Measurements from ENCODE around the gene COMMD1.
"Not testable (repeated sequence)": the region's sequence is repeated elsewhere in the genome, so short reads cannot be mapped to it uniquely, and the experiment has no call there.

COMMD1 gene

DNA sequence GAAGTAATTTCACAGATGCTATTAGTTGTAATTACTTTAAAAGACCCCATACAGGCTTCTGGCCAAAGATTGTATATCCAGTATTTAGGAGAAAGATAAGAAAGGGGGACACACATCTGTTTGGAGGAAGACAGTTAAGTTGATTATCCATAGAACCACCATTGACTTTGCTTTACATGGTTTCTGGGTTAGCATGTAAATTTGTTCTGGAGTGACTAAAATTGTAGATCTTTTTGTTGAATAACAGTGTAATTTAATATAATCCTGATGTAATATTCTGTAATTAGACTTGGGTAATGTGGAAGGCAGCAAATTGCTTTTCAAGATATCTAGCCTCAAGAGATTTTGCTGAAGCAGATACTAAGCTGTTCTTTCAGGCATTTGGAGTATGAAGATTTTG lies 17.2 kb downstream of the COMMD1 start:
- no peak for DNase-seq (ENCODE audit: low read depth in 2 of 3, low spot score in 1 of 3)

DNA sequence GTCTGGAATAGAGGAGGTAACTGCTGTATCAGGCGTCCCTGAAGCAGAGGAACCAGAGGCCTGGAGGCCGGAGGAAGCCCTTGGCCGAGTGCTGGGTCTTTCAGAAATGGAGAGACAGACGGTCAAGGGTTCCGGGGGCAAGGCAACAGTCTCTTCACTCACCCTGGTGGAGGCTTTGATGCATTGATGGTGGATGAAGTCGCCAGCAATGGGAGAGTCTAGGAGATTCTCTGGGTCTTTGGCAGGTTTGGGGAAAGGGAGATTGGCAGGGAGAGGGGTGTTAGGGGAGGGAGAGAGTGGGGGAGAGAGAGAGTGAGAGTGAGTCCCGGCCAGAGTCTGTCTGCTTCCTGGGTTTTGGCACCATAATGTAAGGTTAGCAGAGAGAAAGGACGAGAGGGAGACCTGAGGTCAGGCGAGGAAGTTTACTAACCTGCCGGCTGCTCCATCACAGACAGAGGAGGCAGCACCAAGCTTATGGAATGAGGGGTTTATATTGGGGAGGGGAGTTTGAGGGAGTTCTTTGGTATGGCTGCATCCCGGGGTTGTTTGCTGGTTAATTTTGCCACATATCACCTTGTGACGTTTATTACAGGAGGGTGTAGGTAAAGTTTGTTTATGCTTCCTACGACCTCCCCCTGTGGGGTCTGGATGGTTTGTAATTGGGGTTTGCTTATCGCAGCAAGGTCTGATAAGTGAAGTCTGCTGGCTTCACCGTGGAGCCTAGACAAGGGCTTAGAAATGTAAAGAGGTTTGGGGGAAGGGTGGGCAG lies 19.6 kb downstream of the COMMD1 start:
- DNase-seq (ENCODE audit: low read depth in 2 of 3, low spot score in 1 of 3) = no peak

GRCh38 chr2:61926531-61927477 lies 21.3 kb downstream of the COMMD1 start:
- DNase-seq (ENCODE audit: low read depth in 2 of 3, low spot score in 1 of 3) = no peak

DNA sequence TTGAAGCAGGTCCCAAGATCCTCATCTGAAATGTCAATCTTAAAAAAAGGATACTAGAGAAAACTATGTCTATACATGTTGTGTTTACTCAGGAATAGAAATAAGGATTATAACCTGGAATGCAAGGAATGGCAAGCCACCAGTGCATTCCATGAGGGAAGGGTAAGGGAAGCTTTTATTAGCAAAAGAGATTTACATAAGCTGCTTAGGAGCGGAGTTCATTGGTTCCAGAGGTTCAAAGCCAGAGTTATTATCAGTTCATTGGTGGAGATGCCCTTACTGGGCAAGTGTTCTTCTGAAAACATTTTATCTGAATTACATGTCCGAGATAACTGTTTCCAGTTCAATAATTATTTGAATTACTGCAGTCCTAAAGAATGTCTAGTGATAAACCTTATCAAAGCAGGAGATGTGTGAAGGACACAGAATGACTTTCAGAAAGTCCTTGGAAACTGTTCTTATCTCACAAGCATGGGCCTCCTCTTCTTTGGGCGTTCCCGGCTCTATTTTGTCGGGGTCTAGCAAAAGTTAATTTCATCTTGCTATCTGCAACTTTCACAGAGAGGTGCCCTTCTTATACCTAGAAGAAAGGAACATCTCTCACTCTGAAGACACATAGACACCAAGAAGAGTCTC lies 23.5 kb downstream of the COMMD1 start:
- DNase-seq (ENCODE audit: low read depth in 2 of 3, low spot score in 1 of 3) = no peak

- no peak for DNase-seq (ENCODE audit: low read depth in 2 of 3, low spot score in 1 of 3)
These were observed 31.6 kb downstream of the COMMD1 start for GRCh38 chr2:61937098-61937497.

GRCh38 chr2:61937886-61938285 lies 32.4 kb downstream of the COMMD1 start:
- DNase-seq (ENCODE audit: low read depth in 2 of 3, low spot score in 1 of 3) = no peak

- DNase-seq (ENCODE audit: low read depth in 2 of 3, low spot score in 1 of 3) = no peak
These were observed 33.0 kb downstream of the COMMD1 start for GRCh38 chr2:61938511-61938910.

GRCh38 chr2:61943251-61943650 lies 37.8 kb downstream of the COMMD1 start:
- DNase-seq (ENCODE audit: low read depth in 2 of 3, low spot score in 1 of 3) = no peak

GRCh38 chr2:61946666-61947065 lies 41.2 kb downstream of the COMMD1 start:
- DNase-seq (ENCODE audit: low read depth in 2 of 3, low spot score in 1 of 3) = no peak

DNA sequence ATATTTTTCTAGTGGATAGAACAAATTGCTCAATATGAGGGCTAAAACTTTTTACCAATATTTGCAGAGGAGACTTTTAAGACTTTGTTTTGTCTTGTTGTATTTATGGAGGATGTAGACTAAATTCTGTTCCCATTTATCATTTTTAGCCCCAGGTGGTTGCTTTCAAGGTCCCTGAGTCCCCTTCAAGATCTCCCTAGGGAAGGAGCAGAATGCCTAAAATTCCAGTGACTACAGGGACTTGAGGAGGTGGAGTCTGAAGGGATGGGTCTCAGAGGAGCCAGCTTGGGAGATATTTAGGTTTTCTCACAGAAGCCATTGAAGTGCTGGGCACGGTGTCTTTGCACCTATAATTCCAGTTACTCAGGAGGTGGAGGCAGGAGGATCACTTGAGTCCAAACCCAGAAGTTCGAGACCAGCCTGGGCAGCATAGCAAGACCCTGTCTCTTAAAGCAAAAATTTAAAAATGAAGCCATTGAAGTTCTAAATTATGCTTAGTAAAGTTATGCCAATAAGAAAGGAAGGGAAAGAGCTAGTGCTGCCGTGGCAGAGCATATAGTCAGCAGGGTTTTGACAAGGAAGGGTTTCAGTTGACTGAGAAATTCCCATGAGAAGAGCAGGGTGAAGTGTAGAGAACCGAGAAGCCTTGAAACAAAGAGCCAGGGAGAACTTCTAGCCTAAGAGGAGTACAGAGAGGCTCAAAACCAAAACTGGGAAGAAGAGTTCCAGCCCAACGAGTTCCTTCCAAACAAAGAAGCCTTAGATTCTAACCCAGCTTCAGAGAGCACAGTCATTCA lies 43.4 kb downstream of the COMMD1 start:
- no peak for DNase-seq (ENCODE audit: low read depth in 2 of 3, low spot score in 1 of 3)

DNA sequence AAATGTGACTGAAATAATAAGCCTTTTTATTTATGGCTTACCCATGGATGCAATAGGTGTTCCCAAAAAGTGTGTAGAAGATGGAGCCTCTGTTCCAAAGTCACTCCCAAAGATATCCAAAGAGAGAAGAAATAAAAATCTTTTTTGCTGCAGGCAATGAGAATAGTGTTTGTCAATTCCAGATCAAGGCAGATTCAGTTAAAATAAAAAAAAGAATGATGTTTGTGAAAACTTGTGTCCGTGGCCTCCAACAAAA lies 43.9 kb downstream of the COMMD1 start:
- no peak for DNase-seq (ENCODE audit: low read depth in 2 of 3, low spot score in 1 of 3)

DNA sequence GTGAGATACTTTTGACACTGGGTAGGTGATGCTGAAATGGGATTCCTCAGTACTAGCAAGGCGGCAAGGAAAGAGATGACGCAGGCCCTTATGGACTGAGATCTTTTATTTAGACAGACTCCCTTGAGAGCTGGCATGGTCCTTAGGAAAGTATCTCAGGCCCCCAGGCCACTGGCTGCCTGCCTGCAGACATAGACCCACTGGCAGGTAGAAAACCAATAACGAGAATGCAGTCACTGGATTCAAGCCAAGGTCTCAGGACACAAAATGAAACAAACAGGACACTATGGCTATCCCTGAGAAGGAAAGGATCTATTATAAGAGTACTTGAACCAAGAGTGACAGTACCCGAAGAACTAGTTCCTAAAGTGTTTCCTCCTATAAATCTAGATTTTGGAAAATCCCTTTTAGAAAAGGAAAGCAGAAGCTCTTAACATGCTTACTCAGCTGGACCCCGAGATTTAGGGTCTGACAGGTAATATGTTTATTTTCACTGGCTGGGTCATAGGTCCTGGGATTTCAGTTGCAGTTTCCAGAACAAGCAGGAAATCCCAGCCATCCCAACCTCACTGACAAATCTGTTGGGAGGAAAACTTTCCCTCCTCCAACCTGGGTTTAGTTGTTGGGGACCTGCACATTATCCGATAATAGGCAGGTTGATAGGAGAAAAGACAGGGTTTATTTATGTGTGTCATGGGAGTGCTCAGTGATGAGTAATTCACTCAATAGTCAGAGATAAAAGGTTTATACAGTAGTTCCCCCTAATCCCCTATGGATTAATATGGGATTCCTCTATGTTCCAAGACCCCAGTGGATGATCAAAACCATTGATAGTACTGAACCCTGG lies 44.5 kb downstream of the COMMD1 start:
- DNase-seq (ENCODE audit: low read depth in 2 of 3, low spot score in 1 of 3) = no peak

DNA sequence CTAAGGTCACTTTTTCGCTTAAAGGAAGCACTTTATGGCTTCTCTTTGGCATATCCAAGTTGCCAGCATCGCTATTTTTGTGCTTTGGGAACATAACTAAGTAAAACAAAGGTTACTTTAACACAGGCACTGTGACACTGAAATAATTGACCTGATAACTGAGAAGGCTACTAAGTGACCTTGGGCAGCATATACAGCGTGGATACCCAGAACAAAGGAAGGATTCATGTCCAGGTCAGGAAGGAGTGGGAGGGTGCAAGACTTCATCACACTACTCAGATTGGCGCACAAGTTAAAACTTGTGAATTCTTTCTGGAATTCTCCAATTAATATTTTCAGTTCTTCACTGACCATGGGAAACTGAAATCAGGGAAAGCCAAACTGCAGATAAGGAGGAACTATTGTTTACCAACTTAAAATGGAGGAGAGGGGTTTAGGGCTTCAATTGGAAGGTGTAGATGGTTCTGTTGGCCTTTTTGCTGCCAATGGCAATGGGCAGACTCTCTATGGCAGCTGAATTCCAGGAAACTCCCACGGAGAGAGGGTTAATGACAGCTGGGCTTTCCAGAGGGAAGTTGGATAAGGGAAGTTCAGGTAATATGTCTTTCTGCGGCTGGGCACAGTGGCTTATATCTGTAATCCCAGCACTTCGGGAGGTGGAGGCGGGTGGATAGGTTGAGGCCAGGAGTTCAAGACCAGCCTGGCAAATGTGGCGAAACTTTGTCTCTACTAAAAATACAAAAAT lies 45.3 kb downstream of the COMMD1 start:
- no peak for DNase-seq (ENCODE audit: low read depth in 2 of 3, low spot score in 1 of 3)

GRCh38 chr2:61951881-61952280 lies 46.4 kb downstream of the COMMD1 start:
- no peak for DNase-seq (ENCODE audit: low read depth in 2 of 3, low spot score in 1 of 3)

DNA sequence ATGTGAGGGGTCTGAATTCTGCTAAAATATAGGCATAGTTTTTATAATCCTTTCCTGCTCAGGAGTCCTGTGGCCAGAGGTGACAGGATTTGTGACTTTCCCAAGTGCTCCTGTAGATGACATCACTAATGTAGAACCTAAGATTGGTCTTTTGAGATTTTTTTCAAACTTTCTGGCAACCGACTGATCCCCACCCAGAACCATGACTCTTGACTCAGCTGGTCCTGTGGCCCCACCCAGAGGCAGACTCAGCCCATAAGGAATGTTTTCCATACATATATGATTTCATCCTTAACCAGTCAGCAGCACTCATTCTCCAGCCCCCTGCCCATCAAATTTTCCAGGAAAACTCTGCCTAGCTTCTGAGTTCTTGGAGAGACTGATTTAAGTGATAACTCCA lies 46.8 kb downstream of the COMMD1 start:
- DNase-seq (ENCODE audit: low read depth in 2 of 3, low spot score in 1 of 3) = no peak

DNA sequence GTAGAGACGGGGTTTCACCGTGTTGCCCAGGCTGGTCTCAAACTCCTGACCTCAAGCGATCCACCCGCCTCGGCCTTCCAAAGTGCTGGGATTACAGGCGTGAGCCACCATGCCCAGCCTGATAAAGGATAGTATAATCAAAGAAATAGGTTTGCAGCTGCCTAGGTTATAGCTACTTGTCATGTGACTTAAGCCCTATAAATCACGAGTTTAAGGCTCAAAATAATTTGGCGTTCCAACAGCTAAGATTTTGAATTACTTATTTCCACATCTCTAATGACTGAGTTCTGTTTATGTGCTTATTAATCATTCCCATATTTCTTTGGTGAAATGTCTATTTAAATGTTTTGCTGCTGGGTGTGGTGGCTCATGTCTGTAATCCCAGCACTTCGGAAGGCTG lies 49.4 kb downstream of the COMMD1 start:
- DNase-seq (ENCODE audit: low read depth in 2 of 3, low spot score in 1 of 3) = not testable (repeated sequence)

DNA sequence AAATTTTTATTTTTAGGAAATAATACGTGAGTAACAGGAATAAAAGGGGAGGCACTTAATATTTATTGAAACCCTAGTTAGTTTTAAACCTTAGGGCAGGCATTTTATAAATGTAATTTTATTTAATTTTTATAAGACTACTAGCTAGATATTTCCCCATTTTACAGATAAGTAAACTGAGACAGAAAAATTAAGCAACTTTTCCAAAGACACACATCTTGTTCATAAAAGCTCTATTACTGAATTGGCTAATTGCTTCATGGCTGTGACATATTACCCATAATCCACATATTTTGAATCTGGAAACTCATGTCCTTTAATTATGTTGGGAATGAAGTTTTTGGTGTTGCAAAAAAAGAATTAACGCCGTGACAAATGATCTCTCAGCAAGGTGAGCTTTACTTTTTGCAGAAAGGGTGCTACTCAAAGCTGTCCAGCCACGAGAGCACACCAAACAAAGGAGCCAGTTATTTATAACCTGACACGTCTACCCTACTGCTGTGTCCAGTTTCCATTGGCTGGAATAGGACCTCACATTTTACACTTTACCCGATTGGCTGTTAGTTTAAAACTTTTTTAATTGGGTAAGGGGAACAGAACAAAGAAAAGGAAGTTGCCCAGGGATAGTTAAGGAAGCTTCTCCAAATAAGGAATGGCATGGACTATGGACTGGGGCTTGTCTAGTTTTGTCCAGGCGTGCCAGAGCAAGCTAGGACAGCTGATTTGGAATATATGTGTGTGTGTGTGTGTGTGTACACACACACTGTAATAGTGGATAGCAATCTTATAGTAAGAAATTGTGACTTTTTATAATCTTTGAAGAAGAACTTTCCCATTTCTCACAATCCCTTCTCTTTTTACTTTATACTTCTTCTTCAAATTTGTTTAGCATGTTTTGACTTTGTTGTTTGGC lies 54.2 kb downstream of the COMMD1 start:
- no peak for DNase-seq (ENCODE audit: low read depth in 2 of 3, low spot score in 1 of 3)

DNA sequence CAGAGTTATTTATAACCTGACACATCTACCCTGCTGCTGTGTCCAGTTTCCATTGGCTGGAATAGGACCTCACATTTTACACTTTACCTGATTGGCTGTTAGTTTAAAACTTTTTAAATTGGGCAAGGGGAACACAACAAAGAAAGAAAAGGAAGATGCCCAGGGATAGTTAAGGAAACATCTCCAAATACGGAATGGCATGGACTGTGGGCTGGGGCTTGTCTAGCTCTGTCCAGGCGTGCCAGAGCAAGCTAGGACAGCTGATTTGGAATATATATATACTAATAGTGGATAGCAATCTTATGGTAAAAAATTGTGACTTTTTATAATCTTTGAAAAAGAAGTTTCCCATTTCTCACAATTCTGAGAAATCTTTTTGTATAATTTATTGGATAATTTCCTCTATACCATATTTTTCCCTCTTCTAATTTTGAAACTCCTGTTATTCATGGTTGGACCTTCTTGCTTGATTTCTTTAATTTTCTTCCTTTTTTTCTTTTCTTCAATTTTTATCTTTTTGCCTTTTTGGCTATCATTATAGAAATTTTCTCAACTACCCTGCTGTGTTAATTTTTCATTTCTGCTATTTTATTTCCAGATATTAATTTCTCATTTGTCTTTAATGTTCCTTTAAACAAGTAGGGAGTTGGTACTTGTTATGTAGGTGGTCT lies 55.9 kb downstream of the COMMD1 start:
- DNase-seq (ENCODE audit: low read depth in 2 of 3, low spot score in 1 of 3) = no peak
